Coronary artery (tissue), 2 donors: ENCODE measurements around the gene ENTHD1.

Experiments used
- DNase-seq: peaks from one replicate; pipeline ENCODE4 v3.0.0-alpha.2; 2017; ENCODE audit warnings: low spot score
- H3K27ac ChIP-seq, 2 donors: fragments of 200-600 bp; sonication (generic); one replicate each; pipeline ENCODE4 v1.5.1; 2016 to 2019
- H3K4me3 ChIP-seq: fragments of 200-600 bp; sonication (generic); 2 replicates; pipeline ENCODE4 v1.5.1; 2016; ENCODE audit warnings: mild to moderate bottlenecking, moderate library complexity
- CTCF ChIP-seq: fragments of 200-600 bp; sonication (generic); IDR thresholded peaks from one replicate; pipeline ENCODE4 v1.5.1; 2019; ENCODE audit warnings: antibody characterized with exemption

Gene ENTHD1

GRCh38 chr22:39785232-39785631 is 108.3 kb downstream of the ENTHD1 start:
- no peak overlapping the region for H3K27ac ChIP-seq
- no peak for TF ChIP-seq CTCF
- no peak for DNase-seq
- H3K4me3 ChIP-seq, result no peak overlapping the region

GRCh38 chr22:39777716-39778454 is 115.7 kb downstream of the ENTHD1 start:
- Histone ChIP-seq H3K4me3 (no peak overlapping the region), H3K27ac (no peak overlapping the region)
- no peak for TF ChIP-seq CTCF
- no peak for DNase-seq

- Histone ChIP-seq H3K4me3 (no peak overlapping the region), H3K27ac (no peak overlapping the region)
- no peak for TF ChIP-seq CTCF
- no peak for DNase-seq
Measured at GRCh38 chr22:39776295-39777009, 117.1 kb downstream of the ENTHD1 start.

- H3K4me3 ChIP-seq, result no peak overlapping the region
- no peak overlapping the region for H3K27ac ChIP-seq
- DNase-seq, result no peak
- TF ChIP-seq CTCF, result no peak
Measured at GRCh38 chr22:39773976-39774539, 119.5 kb downstream of the ENTHD1 start.

GRCh38 chr22:39773503-39773902 is 120.1 kb downstream of the ENTHD1 start:
- no peak for DNase-seq
- no peak for TF ChIP-seq CTCF
- H3K4me3 ChIP-seq, result no peak overlapping the region
- H3K27ac ChIP-seq, result no peak overlapping the region

GRCh38 chr22:39771486-39771885 is 122.1 kb downstream of the ENTHD1 start:
- no peak for DNase-seq
- Histone ChIP-seq H3K27ac (no peak overlapping the region), H3K4me3 (no peak overlapping the region)
- no peak for TF ChIP-seq CTCF
